GM19238 (cell line): Measurements from ENCODE around the gene COA1.
A peak's percentile ranks its signal among the peaks of the same experiment; 100 is the strongest.

Experiments
- DNase-seq: peaks from one replicate; pipeline ENCODE4 v3.0.0; 2011; ENCODE audit warnings: low spot score; ENCODE audit not compliant: insufficient read length

Gene COA1

DNA sequence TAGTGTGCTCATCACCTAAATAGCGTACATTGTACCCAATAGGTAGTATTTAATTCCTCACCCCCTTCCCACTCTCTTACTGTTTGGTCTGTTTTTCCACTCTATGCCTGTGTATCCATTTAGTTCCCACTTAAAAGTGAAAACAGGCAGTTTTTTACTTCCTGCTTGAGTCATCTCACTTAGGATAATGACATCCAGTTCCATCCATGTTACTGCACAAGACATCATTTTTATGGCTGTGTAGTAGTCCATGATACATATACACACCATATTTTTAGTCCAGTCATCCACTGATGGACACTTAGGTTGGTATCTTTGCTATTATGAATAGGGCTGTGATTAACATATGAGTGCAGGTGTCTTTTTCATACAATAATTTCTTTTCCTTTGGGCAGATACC, 136.3 kb downstream of the COA1 start:
- DNase-seq: no peak

DNA sequence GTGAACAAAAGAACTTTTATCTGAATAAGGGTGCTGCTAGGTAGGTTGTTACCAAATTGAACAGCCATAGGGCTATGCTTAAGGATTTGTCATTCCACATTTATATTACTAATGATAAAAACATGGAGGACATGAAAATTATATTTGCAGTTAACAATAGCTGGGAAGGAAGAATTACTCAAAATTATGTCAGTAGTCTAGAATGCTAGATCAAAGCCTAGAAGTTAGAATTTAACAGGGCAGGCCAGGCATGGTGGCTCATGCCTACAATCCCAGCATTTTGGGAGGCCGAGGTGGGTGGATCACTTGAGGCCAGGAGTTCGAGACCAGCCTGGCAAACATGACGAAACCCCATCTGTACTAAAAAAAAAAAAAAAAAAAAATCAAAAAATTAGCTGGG, 137.0 kb downstream of the COA1 start:
- no peak for DNase-seq

DNA sequence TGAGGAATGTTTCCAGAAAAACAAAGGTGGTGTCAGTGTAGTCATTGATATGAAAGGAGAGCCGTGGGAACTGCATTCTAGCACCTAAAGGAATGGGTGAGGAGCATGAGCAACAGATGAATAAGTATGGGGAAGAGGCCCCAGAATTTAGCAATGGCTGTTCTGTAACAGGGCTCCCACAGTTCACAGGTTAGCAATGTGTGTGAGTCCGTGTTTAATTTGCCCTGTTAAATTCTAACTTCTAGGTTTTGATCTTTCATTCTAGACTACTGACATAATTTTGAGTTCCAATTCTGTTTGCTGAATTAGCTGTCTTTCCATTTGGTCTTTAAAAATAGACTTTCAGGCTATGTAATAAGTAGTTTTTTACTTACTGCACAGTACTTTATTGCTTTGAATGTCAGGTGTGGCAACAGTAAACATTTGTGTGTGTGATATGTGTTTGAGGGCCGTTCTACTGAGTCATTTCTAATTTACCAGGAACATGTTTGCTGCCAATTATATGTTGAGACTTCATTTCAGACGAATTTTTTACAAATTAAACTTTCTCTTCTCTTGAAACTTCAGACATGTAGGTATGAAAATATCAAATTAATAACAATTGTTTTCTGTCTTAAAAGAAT, 137.7 kb downstream of the COA1 start:
- no peak for DNase-seq

DNA sequence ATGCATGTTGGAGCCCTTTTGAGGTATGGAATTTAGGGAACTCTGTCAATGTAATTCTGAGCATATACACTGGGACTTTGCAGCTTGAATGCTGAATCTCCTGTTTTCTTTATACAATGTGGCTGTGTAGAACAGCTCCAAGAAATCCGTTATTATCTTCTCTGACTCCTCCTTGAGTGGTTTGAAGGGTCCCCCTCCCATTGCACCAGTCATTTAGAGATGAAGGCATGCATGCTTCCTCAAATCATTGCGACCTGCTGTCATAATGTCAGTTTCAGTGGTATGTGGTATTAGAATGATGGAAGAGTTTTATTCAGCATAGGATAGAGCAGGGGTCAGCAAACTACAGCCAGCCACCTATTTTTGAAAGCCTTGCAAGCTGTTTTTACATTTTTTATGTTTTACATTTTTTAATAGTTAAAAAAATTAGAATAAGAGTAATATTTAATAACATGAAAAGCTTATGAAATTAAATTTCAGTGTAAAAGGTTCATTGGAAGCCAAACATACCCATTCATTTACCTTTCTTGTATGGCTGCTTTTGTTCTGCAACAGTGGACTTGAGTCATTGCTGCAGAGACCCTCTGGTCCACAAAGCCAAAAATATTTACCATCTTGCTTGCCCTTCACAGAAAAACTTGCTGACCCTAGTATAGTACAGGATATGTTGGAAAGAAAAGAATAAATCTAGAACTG, 138.3 kb downstream of the COA1 start:
- peak; percentile 32 for DNase-seq

DNA sequence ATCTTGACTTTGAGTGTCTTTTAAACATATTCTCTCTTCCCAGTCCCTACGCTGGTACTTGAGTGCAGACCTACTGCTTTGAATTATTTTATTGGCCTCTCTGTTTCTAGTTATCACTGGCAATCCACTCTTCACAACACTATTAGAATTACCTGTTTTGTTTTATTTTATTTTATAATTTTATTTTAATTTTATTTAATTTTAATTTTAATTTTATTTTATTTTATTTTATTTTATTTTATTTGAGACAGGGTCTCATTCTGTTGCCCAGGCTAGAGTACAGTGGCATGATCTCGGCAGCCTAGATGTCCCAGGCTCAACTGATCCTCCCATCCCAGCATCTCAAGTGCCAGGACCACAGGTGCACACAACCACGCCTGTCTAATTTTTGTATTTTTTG, 139.6 kb downstream of the COA1 start:
- DNase-seq: no peak
